ENCODE data around the gene CD226.
A peak's percentile ranks its signal among the peaks of the same experiment; 100 is the strongest.

The CD226 gene

DNA sequence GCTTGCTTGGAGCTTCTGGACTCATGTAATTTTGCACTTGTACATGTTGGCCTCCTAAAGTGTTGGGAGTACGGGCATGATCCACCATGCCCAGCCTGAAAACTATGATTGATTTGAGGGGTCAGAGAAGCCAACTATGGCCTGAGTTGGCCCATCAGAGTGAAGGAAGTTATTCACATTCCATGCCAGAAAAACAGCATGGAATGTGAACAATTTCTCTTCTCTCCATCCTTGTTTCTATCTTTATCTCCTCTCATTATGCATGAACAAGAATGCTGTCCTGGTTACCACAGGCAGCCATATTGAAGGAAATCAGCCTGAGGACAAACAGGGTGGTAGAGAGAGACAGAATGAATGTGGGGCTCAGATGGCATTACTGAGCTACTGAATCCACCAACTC is 3.5 kb upstream of the CD226 start:
- no peak overlapping the region for H2BK12ac ChIP-seq (ENCODE audit: low read length in 2 of 2)
- no peak overlapping the region for H3K14ac ChIP-seq (ENCODE audit: low read length in 2 of 2)

DNA sequence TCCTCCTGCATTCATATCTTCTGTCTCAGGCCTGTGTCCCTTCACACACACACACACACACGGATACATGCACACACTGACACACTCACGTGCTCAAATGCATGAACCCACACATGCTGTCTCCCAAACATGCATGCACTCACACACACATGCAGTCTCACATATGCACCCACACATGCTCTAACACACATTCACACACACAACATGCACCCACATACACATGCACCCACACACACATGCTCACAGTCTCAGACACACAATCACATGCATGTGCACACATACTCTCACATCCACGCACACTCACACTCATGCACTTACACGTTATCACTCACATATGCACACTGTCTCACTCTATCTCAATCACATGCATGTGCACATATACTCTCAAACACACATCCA is 1.9 kb upstream of the CD226 start:
- Histone ChIP-seq H3K4me2 (ENCODE audit: low read length, poor library complexity, severe bottlenecking) (no peak overlapping the region), H2BK15ac (ENCODE audit: low read depth, poor library complexity, severe bottlenecking) (no peak overlapping the region), H2AFZ (ENCODE audit: low read depth, low read length) (no peak overlapping the region), H3K9ac (ENCODE audit: low read length) (no peak overlapping the region), H2AK5ac (ENCODE audit: low read length, severe bottlenecking) (no peak overlapping the region), H3K4ac (ENCODE audit: low read depth in 1 of 2, low read length in 2 of 2) (no peak overlapping the region), H2BK12ac (ENCODE audit: low read length in 2 of 2) (peak overlapping the region in 1 of 2 experiments; percentile 3), H3K23ac (ENCODE audit: low read length in 2 of 2) (no peak overlapping the region), H4K8ac (ENCODE audit: low read length) (no peak overlapping the region), H3K79me1 (replicated peaks; ENCODE audit: low read length, poor library complexity, severe bottlenecking) (no peaks in the 10 kb centered on the region), H3K9me3 (ENCODE audit: control insufficient read depth, low read length) (no peaks in the 10 kb centered on the region), H4K91ac (ENCODE audit: low read length) (no peak overlapping the region), H3K18ac (ENCODE audit: low read depth in 1 of 2, low read length in 2 of 2) (peak overlapping the region in 1 of 2 experiments; percentile 29), H3K4me1 (ENCODE audit: control insufficient read depth, insufficient read depth, low read depth, low read length) (peaks cover 2% of the 10 kb centered on the region), H2BK120ac (ENCODE audit: low read depth, low read length) (no peak overlapping the region), H3K14ac (ENCODE audit: low read length in 2 of 2) (peak overlapping the region in 1 of 2 experiments; percentile 46), H3K36me3 (ENCODE audit: control insufficient read depth in 1 of 2, insufficient read depth in 2 of 2, low read depth in 1 of 2, low read length in 2 of 2) (no peaks in the 10 kb centered on the region), H3K4me3 (ENCODE audit: insufficient read depth in 1 of 2, low read depth in 1 of 2, low read length in 2 of 2) (no peak overlapping the region), H3K27me3 (ENCODE audit: control insufficient read depth in 1 of 2, insufficient read depth in 1 of 2, low read length in 2 of 2) (no peaks in the 10 kb centered on the region), H3K27ac (ENCODE audit: low read length, poor library complexity, severe bottlenecking) (no peak overlapping the region), H2BK5ac (ENCODE audit: low read depth, low read length, poor library complexity, severe bottlenecking) (no peak overlapping the region)
- DNase-seq: no peak
- WGBS: 94% methylated on average over 4 of the region's 4 CpGs

More for the DNA sequence above, 3.5 kb upstream of the CD226 start:
- Histone ChIP-seq H3K9ac (ENCODE audit: low read length) (no peak overlapping the region), H3K18ac (ENCODE audit: low read depth in 1 of 2, low read length in 2 of 2) (no peak overlapping the region), H2BK15ac (ENCODE audit: low read depth, poor library complexity, severe bottlenecking) (no peak overlapping the region), H2BK5ac (ENCODE audit: low read depth, low read length, poor library complexity, severe bottlenecking) (no peak overlapping the region), H3K4me3 (ENCODE audit: insufficient read depth in 1 of 2, low read depth in 1 of 2, low read length in 2 of 2) (no peak overlapping the region), H3K4me2 (ENCODE audit: low read length, poor library complexity, severe bottlenecking) (no peak overlapping the region), H4K8ac (ENCODE audit: low read length) (no peak overlapping the region), H3K27me3 (ENCODE audit: control insufficient read depth in 1 of 2, insufficient read depth in 1 of 2, low read length in 2 of 2) (no peaks in the 10 kb centered on the region), H2AK5ac (ENCODE audit: low read length, severe bottlenecking) (no peak overlapping the region), H3K36me3 (ENCODE audit: control insufficient read depth in 1 of 2, insufficient read depth in 2 of 2, low read depth in 1 of 2, low read length in 2 of 2) (no peaks in the 10 kb centered on the region), H3K9me3 (ENCODE audit: control insufficient read depth, low read length) (no peaks in the 10 kb centered on the region), H3K4me1 (ENCODE audit: control insufficient read depth, insufficient read depth, low read depth, low read length) (peaks cover 3% of the 10 kb centered on the region), H2AFZ (ENCODE audit: low read depth, low read length) (no peak overlapping the region), H4K91ac (ENCODE audit: low read length) (no peak overlapping the region), H3K79me1 (replicated peaks; ENCODE audit: low read length, poor library complexity, severe bottlenecking) (no peaks in the 10 kb centered on the region), H3K27ac (ENCODE audit: low read length, poor library complexity, severe bottlenecking) (peak overlapping the region; percentile 41), H3K23ac (ENCODE audit: low read length in 2 of 2) (no peak overlapping the region), H3K4ac (ENCODE audit: low read depth in 1 of 2, low read length in 2 of 2) (no peak overlapping the region), H2BK120ac (ENCODE audit: low read depth, low read length) (no peak overlapping the region)
- WGBS: 29% methylated on average over 1 of the region's 1 CpG
- DNase-seq: peak; percentile 23

DNA sequence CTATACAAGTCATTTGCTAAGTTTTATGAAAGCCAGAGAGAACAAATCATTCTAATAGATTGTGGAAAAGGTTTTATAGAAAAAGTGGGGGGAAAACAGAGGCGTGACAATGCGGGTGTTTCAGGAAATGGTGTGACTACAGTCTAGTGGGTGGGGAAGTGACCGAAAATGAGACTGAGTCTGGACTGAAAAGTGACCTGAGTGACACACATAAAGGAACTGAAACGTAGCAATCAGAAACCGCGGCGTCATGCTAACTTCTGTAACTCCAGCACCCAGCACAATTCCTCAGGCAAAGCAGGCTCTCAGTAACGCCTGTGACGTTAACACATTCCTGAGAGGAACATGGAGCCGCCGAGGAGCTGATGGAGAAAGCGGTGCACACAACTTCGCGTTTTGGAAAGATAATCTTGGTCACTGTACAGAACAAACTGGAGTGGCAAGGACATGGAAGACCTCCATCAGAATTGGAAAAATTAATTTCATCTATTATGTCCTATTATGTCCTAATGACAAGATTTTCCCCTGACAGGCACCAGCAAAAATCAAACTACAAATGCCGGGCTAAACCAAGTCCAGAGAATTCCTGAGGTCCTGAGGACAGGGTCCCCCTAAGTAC is 1.4 kb upstream of the CD226 start:
- no peak overlapping the region for H3K9ac ChIP-seq (ENCODE audit: low read length)
- H3K79me1 ChIP-seq (replicated peaks; ENCODE audit: low read length, poor library complexity, severe bottlenecking): no peaks in the 10 kb centered on the region
- no peak overlapping the region for H2BK15ac ChIP-seq (ENCODE audit: low read depth, poor library complexity, severe bottlenecking)
- H3K18ac ChIP-seq (ENCODE audit: low read depth in 1 of 2, low read length in 2 of 2): no peak overlapping the region
- H2BK5ac ChIP-seq (ENCODE audit: low read depth, low read length, poor library complexity, severe bottlenecking): no peak overlapping the region
- no peak overlapping the region for H3K27ac ChIP-seq (ENCODE audit: low read length, poor library complexity, severe bottlenecking)
- H3K4me3 ChIP-seq (ENCODE audit: insufficient read depth in 1 of 2, low read depth in 1 of 2, low read length in 2 of 2): no peak overlapping the region
- H4K8ac ChIP-seq (ENCODE audit: low read length): no peak overlapping the region
- H4K91ac ChIP-seq (ENCODE audit: low read length): no peak overlapping the region
- H3K23ac ChIP-seq (ENCODE audit: low read length in 2 of 2): no peak overlapping the region
- WGBS: 82% methylated on average over 12 of the region's 15 CpGs
- H3K9me3 ChIP-seq (ENCODE audit: control insufficient read depth, low read length): no peaks in the 10 kb centered on the region
- no peak for DNase-seq
- H3K4ac ChIP-seq (ENCODE audit: low read depth in 1 of 2, low read length in 2 of 2): no peak overlapping the region
- H2AFZ ChIP-seq (ENCODE audit: low read depth, low read length): no peak overlapping the region
- no peaks in the 10 kb centered on the region for H3K27me3 ChIP-seq (ENCODE audit: control insufficient read depth in 1 of 2, insufficient read depth in 1 of 2, low read length in 2 of 2)
- peaks cover 2% of the 10 kb centered on the region for H3K4me1 ChIP-seq (ENCODE audit: control insufficient read depth, insufficient read depth, low read depth, low read length)
- H3K14ac ChIP-seq (ENCODE audit: low read length in 2 of 2): no peak overlapping the region
- H2BK12ac ChIP-seq (ENCODE audit: low read length in 2 of 2): no peak overlapping the region
- H2AK5ac ChIP-seq (ENCODE audit: low read length, severe bottlenecking): no peak overlapping the region
- H3K36me3 ChIP-seq (ENCODE audit: control insufficient read depth in 1 of 2, insufficient read depth in 2 of 2, low read depth in 1 of 2, low read length in 2 of 2): no peaks in the 10 kb centered on the region
- H3K4me2 ChIP-seq (ENCODE audit: low read length, poor library complexity, severe bottlenecking): no peak overlapping the region
- no peak overlapping the region for H2BK120ac ChIP-seq (ENCODE audit: low read depth, low read length)

DNA sequence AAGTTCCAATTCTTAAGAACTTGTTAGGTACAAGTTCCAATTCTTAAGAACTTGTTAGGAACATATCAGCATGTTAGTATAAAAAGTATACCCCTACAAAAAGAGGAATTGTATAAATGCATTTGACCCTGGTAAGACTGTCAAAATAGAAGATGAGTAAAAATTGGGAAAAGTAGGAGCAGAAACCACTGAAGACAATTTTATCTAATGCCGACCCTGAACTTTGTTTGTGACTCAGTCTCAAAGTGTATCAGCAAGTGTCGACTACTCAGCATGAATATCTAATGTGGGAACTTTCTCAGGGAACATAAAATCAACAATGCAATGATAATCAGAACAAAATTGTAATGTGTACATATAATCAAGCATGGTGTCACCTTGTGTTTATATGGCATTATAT is 583 bp upstream of the CD226 start:
- Histone ChIP-seq H3K79me1 (replicated peaks; ENCODE audit: low read length, poor library complexity, severe bottlenecking) (no peaks in the 10 kb centered on the region), H3K18ac (ENCODE audit: low read depth in 1 of 2, low read length in 2 of 2) (no peak overlapping the region), H3K4me2 (ENCODE audit: low read length, poor library complexity, severe bottlenecking) (no peak overlapping the region), H3K4me3 (ENCODE audit: insufficient read depth in 1 of 2, low read depth in 1 of 2, low read length in 2 of 2) (no peak overlapping the region), H2BK15ac (ENCODE audit: low read depth, poor library complexity, severe bottlenecking) (no peak overlapping the region), H2BK120ac (ENCODE audit: low read depth, low read length) (no peak overlapping the region), H3K9ac (ENCODE audit: low read length) (no peak overlapping the region), H3K27ac (ENCODE audit: low read length, poor library complexity, severe bottlenecking) (no peak overlapping the region), H2AK5ac (ENCODE audit: low read length, severe bottlenecking) (no peak overlapping the region), H2AFZ (ENCODE audit: low read depth, low read length) (no peak overlapping the region), H4K8ac (ENCODE audit: low read length) (no peak overlapping the region), H4K91ac (ENCODE audit: low read length) (no peak overlapping the region), H3K14ac (ENCODE audit: low read length in 2 of 2) (no peak overlapping the region), H3K4ac (ENCODE audit: low read depth in 1 of 2, low read length in 2 of 2) (no peak overlapping the region), H3K36me3 (ENCODE audit: control insufficient read depth in 1 of 2, insufficient read depth in 2 of 2, low read depth in 1 of 2, low read length in 2 of 2) (no peaks in the 10 kb centered on the region), H2BK5ac (ENCODE audit: low read depth, low read length, poor library complexity, severe bottlenecking) (no peak overlapping the region), H3K4me1 (ENCODE audit: control insufficient read depth, insufficient read depth, low read depth, low read length) (peaks cover 2% of the 10 kb centered on the region), H3K23ac (ENCODE audit: low read length in 2 of 2) (no peak overlapping the region), H2BK12ac (ENCODE audit: low read length in 2 of 2) (no peak overlapping the region), H3K27me3 (ENCODE audit: control insufficient read depth in 1 of 2, insufficient read depth in 1 of 2, low read length in 2 of 2) (no peaks in the 10 kb centered on the region), H3K9me3 (ENCODE audit: control insufficient read depth, low read length) (no peaks in the 10 kb centered on the region)
- WGBS: 100% methylated on average over 1 of the region's 2 CpGs
- DNase-seq: no peak
